ENCODE results near the gene MACROD2.

GRCh38 chr20:15645816-15646215 lies 1650.5 kb downstream of the MACROD2 start:
- no peak for TF ChIP-seq POLR2AphosphoS5 (IDR thresholded peaks at IDR 0.05; ENCODE audit: low read depth, low read length)
- TF ChIP-seq SPI1 (IDR thresholded peaks at IDR 0.05; ENCODE audit: low read depth, low read length), result no peak
- TF ChIP-seq POLR2A (IDR thresholded peaks at IDR 0.05; ENCODE audit: low read depth, low read length), result no peak
- TF ChIP-seq TAF1 (IDR thresholded peaks at IDR 0.05; ENCODE audit: low read depth, low read length), result no peak
- TF ChIP-seq PAX5 (IDR thresholded peaks at IDR 0.05; ENCODE audit: insufficient read depth, low read length, severe bottlenecking), result no peak
- no peak for TF ChIP-seq POU2F2 (IDR thresholded peaks at IDR 0.05; ENCODE audit: low read depth, low read length)
